NCI-H187 (cell line): ENCODE data around the gene M6PR.
"Not testable (repeated sequence)": the region's sequence is repeated elsewhere in the genome, so short reads cannot be mapped to it uniquely, and the experiment has no call there.

Experiments
- DNase-seq, 2 experiments: peaks; one replicate each; lab custom pipeline; 2025; lab: John Stamatoyannopoulos, UW

The M6PR gene

GRCh38 chr12:8912914-8913313 lies 36.5 kb downstream of the M6PR start:
- DNase-seq: no peak

GRCh38 chr12:8911606-8912268 lies 37.7 kb downstream of the M6PR start:
- no peak for DNase-seq

GRCh38 chr12:8909752-8910151 lies 39.7 kb downstream of the M6PR start:
- DNase-seq: no peak

- DNase-seq: no peak
Observed at GRCh38 chr12:8907513-8907912, 41.9 kb downstream of the M6PR start.

- DNase-seq: no peak
Observed at GRCh38 chr12:8906266-8907180, 42.9 kb downstream of the M6PR start.

- DNase-seq: no peak
Observed at GRCh38 chr12:8905546-8905945, 43.9 kb downstream of the M6PR start.

- DNase-seq: no peak
Observed at GRCh38 chr12:8904665-8905064, 44.8 kb downstream of the M6PR start.

GRCh38 chr12:8903646-8904045 lies 45.8 kb downstream of the M6PR start:
- DNase-seq: no peak

GRCh38 chr12:8902703-8903102 lies 46.7 kb downstream of the M6PR start:
- not testable (repeated sequence) for DNase-seq

GRCh38 chr12:8899830-8900229 lies 49.6 kb downstream of the M6PR start:
- no peak for DNase-seq

- no peak for DNase-seq
Observed at GRCh38 chr12:8897081-8897480, 52.4 kb downstream of the M6PR start.

GRCh38 chr12:8894986-8895385 lies 54.5 kb downstream of the M6PR start:
- DNase-seq: no peak

- DNase-seq: no peak
Observed at GRCh38 chr12:8894378-8894777, 55.1 kb downstream of the M6PR start.

GRCh38 chr12:8891976-8892375 lies 57.5 kb downstream of the M6PR start:
- DNase-seq: no peak
